Fibroblast of the aortic adventitia (primary cell): Measurements from ENCODE around the gene PHLDB2. TPM values are rescaled to one million over a fixed set of nuclear protein-coding genes. Genes with fewer than 3 reads are reported as not detected.

Source experiments
- DNase-seq: peaks from one replicate; pipeline ENCODE4 v3.0.0-alpha.2; 2010; ENCODE audit warnings: low read depth
- H3K4me3 ChIP-seq: 2 replicates; pipeline ENCODE4 v1.5.1; 2011; ENCODE audit warnings: low read depth, mild to moderate bottlenecking, control low read depth, low read length, moderate library complexity
- CTCF ChIP-seq: IDR thresholded peaks from 2 replicates; pipeline ENCODE4 v1.5.1; 2011; ENCODE audit warnings: mild to moderate bottlenecking, low read length, control low read depth, inconsistent platforms; ENCODE audit not compliant: insufficient read depth
- total RNA-seq: library from RNA; depleted of rRNA; stranded (reverse); fragments of >200 nt; gene quantifications from 2 replicates; pipeline ENCODE4 v1.2.3, GENCODE V29; 2012; ENCODE audit warnings: low replicate concordance

PHLDB2 gene
- total RNA-seq, 1 donor = 79.2 TPM

DNA sequence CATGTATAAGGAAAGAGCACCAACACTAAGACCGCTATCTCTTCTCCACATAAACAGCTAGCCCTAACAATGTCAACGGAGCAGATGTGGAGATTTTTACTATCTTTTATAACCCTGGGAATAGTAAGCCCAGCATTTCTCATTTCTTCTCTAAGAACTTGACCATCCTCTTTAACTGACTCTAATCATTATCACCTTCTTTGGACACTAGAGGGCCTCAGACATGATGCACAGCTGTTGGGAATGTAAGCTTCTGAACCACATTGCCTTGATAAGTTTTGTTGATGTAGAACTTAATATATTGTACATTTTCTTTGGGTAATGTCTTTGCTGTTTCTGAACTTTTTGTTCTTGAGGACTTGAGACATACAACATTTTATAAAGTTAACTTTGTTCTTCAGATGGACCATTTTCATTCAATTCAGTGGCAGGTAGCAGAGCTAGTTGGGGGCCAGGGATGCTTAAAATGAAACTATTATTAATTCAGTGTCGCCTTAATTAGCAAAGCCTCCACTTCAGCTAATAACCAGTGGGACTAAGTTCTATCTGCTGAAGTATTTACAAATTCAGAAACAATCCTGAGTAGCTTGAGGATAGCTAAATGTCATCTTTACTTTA is 130.1 kb downstream of the PHLDB2 start:
- H3K4me3 ChIP-seq = no peak overlapping the region
- peak; percentile 81 for DNase-seq
- TF ChIP-seq CTCF = peak; percentile 81

DNA sequence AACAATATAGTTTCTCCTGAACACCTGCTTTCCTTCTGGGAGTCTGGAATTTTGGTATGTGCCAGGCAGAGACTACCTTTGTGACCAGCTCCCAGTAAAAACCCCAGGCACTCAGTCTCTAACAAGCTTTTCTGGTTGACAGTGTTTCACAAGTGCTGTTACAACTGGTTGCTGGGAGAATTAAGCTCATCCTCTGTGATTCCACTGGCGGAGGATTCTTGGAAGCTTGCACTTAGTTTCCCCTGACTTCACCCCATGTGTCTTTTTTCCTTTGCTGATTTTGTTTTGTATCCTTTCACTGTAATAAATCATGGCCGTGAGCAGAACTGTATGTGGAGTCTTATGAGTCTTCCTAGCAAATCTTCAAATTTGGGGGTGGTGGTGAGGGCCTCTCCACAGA is 134.0 kb downstream of the PHLDB2 start:
- TF ChIP-seq CTCF = no peak
- DNase-seq = no peak
- H3K4me3 ChIP-seq = no peak overlapping the region

GRCh38 chr3:111998636-111999483 is 139.8 kb downstream of the PHLDB2 start, which contains the start of gene TAGLN3:
TSS of gene TAGLN3 (plus strand) at chr3:111998922. CDS start at chr3:111999423, 501 bp downstream.
- peak within 1 kb of the TSS; percentile 33 for H3K4me3 ChIP-seq
- no peak for DNase-seq
- TF ChIP-seq CTCF = no peak

DNA sequence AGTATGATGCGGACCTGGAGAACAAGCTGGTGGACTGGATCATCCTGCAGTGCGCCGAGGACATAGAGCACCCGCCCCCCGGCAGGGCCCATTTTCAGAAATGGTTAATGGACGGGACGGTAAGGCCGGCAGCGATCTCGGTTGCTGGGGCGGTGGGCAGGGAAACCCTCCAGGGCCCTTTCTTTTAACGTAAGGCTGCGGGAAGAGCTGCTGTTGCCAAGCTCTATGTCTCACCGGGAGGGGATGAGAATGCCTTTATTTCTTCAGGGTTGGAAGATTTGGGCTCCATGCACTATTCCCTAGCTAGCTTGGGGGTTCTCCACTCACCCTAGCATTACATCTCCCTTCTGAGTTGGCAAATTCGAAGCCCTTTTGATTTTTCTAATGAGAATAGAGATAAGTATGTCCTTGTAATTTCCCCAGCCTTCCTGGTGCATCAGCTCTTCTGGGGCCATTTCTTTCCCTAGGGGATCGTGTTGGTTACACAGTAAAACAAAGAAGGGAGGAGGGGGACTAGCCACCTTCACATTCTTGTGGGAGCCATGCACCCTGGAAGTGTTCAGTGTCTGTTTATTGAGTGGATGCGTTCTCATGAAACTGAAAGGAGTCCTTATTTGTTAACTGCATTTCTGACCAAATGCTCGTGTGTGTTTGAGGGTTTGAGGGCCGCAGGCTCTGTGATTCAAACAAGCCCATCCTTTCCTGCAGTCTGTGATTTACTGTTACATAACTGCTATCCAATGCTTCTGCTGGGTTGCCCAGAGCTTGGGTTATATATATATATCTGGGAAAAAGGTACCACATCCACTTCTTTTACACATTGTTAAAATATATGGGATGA is 140.6 kb downstream of the PHLDB2 start:
- no peak overlapping the region for H3K4me3 ChIP-seq

DNA sequence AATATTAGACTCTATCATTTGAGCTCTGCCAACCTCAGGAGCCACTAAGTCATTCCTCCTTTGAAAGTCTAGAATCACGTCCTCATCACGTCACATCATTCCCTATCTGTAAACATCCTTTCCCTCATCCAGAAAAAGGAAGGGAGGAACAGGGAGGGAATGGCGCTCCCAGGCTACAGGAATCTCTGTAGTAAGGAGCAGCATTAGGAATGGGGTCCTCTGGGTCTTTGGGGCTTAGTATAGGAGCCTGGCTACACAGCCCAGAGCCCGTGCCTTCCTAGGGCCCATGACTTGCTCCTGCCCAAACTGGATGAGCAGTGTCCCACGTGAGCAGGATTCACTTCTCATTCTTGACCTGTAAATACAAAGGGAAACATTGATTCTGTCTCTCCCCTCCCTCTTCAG is 141.3 kb downstream of the PHLDB2 start:
- no peak overlapping the region for H3K4me3 ChIP-seq
- no peak for TF ChIP-seq CTCF
- DNase-seq = no peak

More for the DNA sequence above, 140.6 kb downstream of the PHLDB2 start:
- DNase-seq = no peak
- no peak for TF ChIP-seq CTCF

DNA sequence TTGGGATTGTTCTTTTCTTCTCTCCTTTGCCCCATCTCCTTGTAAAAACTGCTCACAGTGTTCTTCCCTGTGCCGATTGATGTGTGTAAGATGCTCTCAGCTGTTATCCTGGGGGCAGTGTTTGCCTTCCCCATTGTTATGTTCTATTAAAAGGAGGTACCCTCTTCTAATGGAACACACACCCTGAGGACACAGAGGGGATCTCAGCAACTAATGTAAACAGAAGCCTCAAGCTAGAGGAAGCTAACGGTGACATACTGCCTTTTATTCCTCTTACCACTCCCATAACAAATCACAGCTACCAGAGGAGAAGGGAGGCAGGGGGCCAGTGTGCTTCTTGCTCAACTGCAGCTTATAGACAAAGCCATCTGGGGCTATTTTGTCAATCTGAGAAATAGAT is 141.9 kb downstream of the PHLDB2 start:
- no peak overlapping the region for H3K4me3 ChIP-seq
- DNase-seq = no peak
- no peak for TF ChIP-seq CTCF
